ENCODE measurements around the gene ULK1.
A peak's percentile ranks its signal among the peaks of the same experiment; 100 is the strongest.
"Not testable (repeated sequence)": the region's sequence is repeated elsewhere in the genome, so short reads cannot be mapped to it uniquely, and the experiment has no call there.

ULK1 gene

DNA sequence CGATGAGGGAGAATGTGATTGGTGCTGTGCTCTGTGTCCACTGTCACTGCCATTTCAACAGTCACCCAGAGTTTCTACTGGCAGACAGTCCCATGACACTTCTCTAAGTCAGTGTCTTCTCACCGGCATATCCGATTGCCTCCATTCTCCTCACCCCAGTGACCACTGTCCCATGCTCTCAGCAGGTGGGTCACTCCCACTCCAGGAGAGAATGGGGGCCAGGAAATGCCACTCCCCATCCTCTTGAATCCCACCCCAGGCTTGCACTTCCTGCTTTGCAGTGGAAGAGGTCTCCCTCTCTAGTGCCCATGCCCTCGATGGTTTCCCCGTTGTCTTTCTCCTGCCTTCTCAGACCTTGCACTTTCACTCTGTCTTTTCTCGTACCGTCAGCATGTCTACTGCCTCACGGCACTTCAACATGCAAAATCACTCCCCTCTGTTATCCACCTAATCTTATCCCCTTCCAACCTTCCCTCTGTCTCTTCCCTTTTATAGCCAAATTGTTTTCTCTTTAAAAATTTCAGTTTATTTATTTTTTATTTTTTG is 53.1 kb downstream of the ULK1 start:
- DNase-seq = peak in 1 of 2 donors; percentile 5

DNA sequence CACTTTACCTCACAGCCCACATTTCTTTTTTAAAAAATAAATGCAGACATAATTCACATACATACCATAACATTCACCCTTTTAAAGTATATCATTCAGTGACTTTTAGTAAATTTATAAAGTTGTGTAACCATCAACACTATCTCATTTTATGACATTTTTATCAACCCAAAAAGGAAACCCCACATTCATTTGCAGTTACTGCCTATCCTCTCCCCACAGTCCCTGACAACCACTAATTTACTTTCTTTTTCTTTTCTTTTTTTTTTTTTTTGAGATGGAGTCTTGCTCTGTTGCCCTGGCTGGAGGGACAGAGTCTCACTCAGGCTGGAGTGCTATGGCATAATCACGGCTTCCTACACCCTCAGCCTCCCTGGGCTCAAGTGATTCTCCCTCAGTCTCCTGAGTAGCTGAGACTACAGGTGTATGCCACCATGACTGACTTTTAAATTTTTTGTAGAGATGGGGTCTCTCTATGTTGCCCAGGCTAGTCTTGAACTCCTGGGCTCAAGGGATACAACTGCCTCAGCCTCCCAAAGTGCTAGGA is 53.8 kb downstream of the ULK1 start:
- peak in 1 of 2 donors; percentile 5 for DNase-seq

DNA sequence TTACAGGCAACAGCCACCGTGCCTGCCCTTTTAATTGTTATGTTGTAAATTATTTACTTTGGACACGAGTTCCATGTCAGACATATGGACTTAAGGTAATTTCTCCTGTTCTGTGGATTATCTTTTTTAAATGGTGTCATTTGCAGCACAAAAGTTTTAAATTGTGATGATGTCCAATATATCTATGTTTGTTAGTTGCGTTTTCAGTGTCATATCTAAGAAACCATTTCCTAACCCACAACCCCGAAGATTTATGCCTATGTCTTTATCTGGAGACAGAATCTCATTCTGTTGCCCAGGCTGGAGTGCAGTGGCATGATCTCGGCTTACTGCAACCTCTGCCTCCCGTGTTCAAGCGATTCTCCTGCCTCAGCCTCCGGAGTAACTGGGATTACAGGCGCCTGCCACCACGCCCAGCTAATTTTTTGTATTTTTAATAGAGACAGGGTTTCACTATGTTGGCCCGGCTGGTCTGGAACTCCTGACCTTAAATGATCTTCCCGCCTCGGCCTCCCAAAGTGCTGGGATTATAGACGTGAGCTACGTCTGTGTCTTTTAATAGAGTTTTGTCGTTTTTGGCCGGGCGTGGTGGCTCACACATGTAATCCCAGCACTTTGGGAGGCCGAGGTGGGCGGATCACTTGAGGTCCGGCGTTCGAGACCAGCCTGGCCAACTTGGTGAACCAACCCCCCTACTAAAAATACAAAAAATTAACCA is 54.5 kb downstream of the ULK1 start:
- DNase-seq = peak; percentile 6 to 28

DNA sequence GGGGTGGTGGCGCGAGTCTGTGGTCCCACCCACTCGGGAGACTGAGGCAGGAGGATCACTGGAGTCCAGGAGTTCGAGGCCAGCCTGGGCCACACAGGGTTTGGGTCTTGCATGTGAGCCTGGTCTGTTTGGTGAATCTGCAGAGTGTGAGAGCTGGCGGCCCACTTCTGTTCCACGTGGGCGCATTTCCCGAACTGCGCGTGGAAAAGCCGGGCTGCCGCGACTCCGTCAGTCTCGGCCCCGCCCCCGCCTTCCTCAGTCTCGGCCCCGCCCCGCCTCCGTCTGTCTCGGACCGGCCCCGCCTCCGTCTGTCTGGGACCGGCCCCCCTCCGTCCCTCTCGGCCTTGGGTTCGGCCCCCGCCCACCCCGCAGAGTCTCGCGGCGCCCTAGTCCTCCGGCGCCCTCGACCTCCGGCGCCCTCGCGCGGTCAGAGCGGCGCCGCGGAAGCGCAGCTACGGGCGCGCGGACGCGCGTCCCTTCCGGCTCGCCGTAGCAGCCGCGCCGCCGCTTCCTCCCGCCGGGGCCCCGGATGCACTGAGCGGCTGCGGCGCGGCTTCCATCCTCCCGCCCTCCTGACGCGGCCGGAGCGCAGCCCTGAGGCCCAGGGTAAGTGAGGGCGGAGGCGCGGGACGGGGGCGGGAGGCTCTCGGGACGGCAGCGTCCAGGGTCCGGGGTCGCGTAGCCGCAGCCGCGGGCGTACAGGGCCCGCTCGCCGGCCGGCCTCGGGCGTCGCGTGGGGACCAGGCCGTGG is 55.2 kb downstream of the ULK1 start, which contains the start of gene EP400:
Gene EP400, plus strand, starts transcription at position 512 of the 751 bp plus-strand sequence. CDS start 10,678 bp downstream, outside the sequence.
- peak; percentile 92 to 95 for DNase-seq

DNA sequence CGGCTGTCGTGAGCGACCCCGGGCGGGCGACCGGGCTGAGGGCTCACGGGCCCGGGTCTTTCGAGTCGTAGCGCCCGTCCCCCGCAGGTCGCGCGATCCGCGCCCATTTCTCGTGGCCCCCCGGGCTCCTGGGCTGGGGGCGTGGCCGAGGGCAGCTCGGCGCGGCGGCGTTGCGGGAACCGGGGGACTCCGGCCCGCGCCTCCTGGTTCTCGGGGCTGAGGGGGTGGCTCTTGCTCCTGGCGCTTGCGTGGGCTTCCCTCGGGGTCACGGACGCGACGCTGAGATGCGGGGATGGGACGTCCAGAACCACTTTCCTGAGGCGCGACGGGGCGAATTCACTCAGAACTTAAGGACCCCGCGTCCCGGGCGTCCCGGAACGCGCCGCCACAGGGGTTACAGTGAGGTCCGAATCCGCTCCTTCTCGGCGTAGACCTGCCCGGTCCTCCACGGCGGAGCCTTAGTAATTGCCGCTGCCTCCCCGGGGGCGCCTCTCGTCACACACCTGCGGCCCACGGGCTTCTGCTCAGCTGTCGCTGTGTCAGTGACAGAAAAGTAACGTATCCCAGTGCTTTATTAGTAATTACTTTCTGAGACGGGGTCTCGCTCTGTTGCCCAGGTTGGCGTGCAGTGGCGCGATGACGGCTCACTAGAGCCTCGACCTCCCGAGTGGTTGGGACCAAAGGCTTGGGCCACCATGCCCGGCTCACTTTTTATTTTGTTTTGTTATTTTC is 55.9 kb downstream of the ULK1 start:
- peak in 1 of 2 donors; percentile 29 for DNase-seq

DNA sequence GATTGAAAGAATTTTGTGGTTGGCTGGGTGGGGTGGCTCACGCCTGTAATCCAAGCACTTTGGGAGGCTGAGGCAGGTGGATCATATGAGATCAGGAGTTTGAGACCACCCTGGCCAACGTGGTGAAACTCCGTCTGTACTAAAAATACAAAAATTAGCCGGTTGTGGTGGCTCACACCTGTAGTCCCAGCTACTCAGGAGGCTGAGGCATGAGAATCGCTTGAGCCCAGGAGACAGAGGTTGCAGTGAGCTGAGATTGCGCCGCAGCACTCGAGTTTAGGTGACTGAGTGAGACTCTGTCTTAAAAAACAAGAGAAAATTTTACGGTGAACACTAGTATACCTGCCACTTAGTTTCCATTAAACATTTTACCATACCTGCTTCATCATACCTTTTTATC is 59.4 kb downstream of the ULK1 start:
- DNase-seq = not testable (repeated sequence)

DNA sequence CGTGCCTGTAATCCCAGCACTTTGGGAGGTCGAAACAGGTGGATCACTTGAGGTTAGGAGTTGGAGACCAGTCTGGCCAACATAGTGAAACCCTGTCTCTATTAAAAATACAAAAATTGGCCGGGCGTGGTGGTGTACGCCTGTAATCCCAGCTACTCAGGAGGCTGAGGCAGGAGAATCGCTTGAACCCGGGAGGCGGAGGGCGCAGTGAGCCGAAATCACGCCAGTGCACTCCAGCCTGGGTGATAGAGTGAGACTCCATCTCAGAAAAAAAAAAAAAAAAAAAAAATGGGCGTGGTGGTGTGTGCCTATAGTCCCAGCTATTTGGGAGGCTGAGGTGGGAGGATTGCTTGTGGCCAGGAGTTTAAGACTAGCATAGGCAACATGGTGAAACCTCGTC is 60.0 kb downstream of the ULK1 start:
- not testable (repeated sequence) for DNase-seq

DNA sequence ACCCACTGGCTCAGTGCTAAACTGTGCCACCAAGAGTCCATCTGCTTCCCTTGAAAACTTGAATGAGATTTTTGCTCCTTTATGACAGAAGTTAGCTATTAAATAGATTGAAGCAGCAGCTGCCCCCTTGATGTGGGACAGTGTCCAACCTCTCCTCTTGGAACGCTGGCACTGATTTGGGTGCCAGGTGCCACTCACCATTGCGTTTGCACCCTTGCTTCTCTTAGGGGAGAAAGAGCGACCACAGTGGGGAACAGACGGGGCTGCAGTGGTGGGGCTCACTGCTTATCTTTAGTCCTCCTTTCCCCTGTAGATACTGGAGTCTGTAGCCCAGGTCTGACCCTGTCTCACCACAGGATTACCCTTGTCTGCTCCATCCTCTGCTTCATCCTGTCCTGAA is 64.7 kb downstream of the ULK1 start:
- no peak for DNase-seq

DNA sequence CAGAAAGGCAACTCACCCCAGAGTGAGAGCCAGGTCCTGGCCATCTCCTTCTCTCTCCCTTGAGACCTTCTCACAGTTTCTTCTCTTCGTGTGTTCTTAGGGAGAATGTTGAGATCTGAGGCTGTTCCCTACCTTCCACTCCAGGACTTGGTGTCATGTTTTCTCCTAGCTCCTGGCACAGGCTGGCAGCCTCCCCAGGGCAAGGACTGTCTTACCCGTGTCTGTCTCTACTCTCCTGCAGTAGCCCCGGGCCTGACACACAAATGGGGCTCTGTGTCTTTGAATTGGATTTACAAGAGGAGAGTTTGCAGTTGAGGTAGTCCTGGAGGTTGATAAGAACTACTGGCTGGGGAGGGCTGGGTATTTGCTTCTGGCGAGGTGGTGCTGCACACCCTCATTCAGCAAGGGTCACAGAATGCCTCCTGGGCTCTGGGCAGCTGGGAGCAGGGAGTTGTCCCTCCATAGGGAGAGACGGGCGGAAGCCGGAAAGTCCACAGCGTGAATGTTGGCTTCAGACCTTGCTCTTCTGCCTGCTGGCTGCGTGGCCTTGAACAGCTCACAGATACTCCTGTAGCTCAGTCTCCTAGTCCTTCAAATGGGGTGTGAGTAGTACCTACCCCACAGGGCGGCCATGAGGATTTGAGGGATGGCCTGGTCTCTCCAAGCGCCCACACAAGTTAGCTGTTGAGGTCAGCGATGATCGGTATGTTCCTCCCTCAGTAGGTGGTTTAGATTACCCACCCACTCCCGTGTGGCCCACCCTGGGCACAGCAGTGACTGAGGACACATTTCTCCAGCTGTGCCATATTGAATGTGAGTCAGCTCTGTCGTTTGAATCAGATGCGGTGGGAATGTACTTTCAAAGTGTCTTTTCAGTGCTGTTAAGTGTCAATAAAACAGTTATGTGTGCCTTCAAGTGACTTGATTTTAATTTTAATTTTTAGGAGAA is 65.5 kb downstream of the ULK1 start:
- no peak for DNase-seq

DNA sequence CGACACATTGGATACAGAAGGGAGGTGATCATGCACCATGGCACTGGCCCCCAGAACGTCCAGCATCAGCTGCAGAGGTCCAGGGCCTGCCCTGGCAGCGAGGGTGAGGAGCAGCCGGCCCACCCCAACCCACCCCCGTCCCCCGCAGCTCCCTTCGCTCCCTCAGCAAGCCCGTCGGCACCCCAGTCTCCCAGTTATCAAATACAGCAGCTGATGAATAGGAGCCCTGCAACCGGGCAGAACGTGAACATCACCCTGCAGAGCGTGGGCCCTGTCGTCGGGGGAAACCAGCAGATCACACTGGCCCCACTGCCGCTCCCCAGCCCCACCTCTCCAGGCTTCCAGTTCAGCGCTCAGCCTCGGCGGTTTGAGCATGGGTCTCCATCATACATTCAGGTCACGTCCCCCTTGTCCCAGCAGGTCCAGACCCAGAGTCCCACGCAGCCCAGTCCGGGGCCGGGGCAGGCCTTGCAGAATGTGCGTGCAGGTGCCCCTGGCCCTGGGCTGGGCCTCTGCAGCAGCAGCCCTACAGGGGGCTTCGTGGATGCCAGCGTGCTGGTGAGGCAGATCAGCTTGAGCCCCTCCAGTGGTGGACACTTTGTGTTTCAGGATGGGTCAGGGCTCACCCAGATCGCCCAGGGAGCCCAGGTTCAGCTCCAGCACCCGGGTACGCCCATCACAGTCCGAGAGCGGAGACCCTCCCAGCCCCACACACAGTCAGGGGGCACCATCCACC is 66.3 kb downstream of the ULK1 start:
- not testable (repeated sequence) for DNase-seq

DNA sequence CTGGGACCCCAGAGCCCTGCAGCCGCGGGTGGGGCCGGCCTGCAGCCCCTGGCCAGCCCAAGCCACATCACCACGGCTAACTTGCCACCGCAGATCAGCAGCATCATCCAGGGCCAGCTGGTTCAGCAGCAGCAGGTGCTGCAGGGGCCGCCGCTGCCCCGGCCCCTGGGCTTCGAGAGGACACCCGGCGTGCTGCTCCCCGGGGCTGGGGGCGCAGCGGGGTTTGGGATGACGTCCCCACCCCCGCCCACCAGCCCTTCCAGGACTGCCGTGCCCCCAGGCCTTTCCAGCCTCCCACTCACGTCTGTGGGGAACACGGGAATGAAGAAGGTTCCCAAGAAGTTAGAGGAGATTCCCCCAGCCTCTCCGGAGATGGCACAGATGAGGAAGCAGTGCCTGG is 66.9 kb downstream of the ULK1 start:
- not testable (repeated sequence) for DNase-seq

DNA sequence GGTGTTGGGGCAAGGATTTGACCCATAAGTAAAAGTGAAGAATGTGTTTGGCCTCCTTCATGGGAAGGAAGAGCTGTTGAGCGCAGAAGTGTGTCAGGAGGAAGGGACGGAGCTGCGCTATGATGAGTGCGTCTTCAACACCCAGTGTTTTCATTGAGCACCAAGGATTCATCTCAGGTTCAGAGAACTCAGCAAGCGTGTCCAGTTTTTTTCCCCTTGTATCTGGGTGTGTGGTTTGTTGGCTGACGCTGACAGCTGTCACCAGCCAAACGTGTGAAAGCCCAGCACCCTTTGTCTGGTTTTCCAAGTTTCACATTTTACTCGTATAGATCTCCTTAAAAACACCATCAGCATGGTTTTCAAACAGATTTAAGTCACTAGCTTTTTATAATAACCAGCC is 67.6 kb downstream of the ULK1 start:
- no peak for DNase-seq

DNA sequence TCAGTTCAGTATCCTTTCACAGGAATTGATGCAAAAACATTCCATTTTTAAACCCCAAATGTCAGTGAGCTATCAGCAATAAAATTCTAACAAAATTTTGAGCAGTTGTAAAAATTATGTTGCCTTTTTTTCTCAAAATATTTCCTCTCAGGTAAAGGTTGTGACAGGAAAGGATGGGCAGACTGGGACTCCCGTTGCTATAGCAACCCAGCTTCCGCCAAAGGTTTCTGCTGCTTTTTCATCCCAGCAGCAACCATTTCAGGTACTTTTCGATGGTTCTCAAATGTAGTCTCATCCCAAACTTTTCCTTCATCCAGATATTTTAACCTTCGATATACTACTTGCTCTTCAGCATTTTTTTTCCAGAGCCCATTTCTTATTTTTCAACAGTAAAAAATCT is 69.0 kb downstream of the ULK1 start:
- DNase-seq = peak in 1 of 2 donors; percentile 34

DNA sequence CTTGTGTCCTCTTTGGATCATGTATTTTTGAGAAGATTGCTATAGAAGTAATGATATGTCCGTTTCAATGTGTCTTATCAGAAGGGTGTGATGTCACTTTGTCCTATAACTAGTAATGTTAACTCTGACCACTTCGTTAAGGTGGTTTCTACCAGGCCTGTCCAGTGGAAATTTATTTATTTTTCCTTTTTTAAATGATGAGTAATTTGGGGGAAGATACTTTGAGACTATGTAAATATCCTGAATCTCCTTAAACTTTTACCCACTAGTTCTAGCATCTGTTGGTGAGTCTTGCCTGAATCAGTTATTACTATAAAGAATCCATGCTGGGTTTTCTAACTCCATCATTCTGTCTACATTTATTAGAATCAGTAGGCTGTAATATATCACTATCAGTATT is 70.7 kb downstream of the ULK1 start:
- no peak for DNase-seq

DNA sequence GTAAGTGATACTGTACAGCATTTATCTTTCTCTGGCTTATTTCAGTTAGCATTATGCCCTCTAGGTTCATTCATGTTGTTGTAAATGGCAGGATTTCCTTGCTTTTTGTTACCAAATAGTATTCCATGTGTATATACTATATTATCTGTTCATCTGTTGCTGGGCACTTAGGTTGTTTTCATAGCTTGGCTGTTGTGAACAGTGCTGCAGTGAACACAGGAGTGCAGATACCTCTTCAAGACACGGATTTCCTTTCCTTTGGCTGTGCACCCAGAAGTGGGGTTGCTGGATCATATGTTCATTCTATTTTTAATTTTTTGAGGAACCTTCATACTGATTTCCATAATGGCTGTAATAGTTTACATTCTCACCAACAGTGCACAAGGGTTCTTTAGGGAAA is 76.8 kb downstream of the ULK1 start:
- no peak for DNase-seq

All from CD4-positive, alpha-beta T cell treated with Interleukin-4 for 1 hour (primary cell).